Breast epithelium (tissue), 3 donors: ENCODE measurements around the gene ZNF143.

Source experiments
- CTCF ChIP-seq, 3 donors: fragments of 450-650 bp; IDR thresholded peaks; one replicate each; pipeline ENCODE4 v1.5.1; 2016 to 2017; ENCODE audit warnings: antibody characterized with exemption in 3 of 3, mild to moderate bottlenecking in 3 of 3, moderate library complexity in 3 of 3
- POLR2A ChIP-seq: fragments of 450-650 bp; IDR thresholded peaks from one replicate; pipeline ENCODE4 v1.6.1; 2016; ENCODE audit warnings: antibody characterized with exemption, mild to moderate bottlenecking, moderate library complexity
- POLR2AphosphoS5 ChIP-seq, 3 donors: sonication (generic); formaldehyde crosslinking; IDR thresholded peaks; one replicate each; pipeline ENCODE4 v1.6.1; 2017; ENCODE audit warnings: antibody characterized with exemption in 3 of 3

- TF ChIP-seq CTCF (IDR thresholded peaks at IDR 0.05), result peak in 1 of 3 donors; percentile 74
- peak; percentile 98 to 99 (median 99) for TF ChIP-seq POLR2AphosphoS5 (IDR thresholded peaks at IDR 0.05)
- peak; percentile 97 for TF ChIP-seq POLR2A
Observed at GRCh38 chr11:9460322-9461062, at the start of gene ZNF143.
